Measurements from ENCODE around the gene DYNLT5. TPM values are rescaled to one million over a fixed set of nuclear protein-coding genes. Genes with fewer than 3 reads are reported as not detected.
A peak's percentile ranks its signal among the peaks of the same experiment; 100 is the strongest.
"Not testable (repeated sequence)": the region's sequence is repeated elsewhere in the genome, so short reads cannot be mapped to it uniquely, and the experiment has no call there.

DYNLT5 gene
- total RNA-seq, 1 donor from 2014 or later, result 1.2 TPM

- no peak for TF ChIP-seq CTCF (IDR thresholded peaks at IDR 0.05)
- no peak for DNase-seq (ENCODE audit: low spot score in 2 of 2)
- intact Hi-C loops (cut with DNase I), result loop anchor here (10.0 kb wide), 1 partner anchor 189 kb away; the partner anchor contains the start of gene SGIP1
These were observed 28.3 kb upstream of the DYNLT5 start for GRCh38 chr1:66723985-66724384.

GRCh38 chr1:66725885-66726665 lies 26.2 kb upstream of the DYNLT5 start:
- no peaks in the 10 kb centered on the region for H3K9me3 ChIP-seq
- no peaks in the 10 kb centered on the region for H3K4me1 ChIP-seq
- peak; percentile 84 to 98 (median 94) for TF ChIP-seq CTCF (IDR thresholded peaks at IDR 0.05)
- intact Hi-C loops (cut with DNase I), result loop anchor here (1.0 to 10.0 kb wide), 3 partner anchors 191 to 473 kb away; partner anchors contain the start of gene SGIP1
- H3K27me3 ChIP-seq, result no peaks in the 10 kb centered on the region
- peak; percentile 11 to 78 for DNase-seq (ENCODE audit: low spot score in 2 of 2)
- peaks cover 4 to 22% of the 10 kb centered on the region in 2 donors for H3K36me3 ChIP-seq
- H3K27ac ChIP-seq, result no peak overlapping the region
- H3K4me3 ChIP-seq, result no peak overlapping the region

More at GRCh38 chr1:66723985-66724384, 28.3 kb upstream of the DYNLT5 start:
- H3K4me1 ChIP-seq, result no peaks in the 10 kb centered on the region
- no peaks in the 10 kb centered on the region for H3K9me3 ChIP-seq
- H3K27me3 ChIP-seq, result no peaks in the 10 kb centered on the region
- peaks cover 0 to 15% of the 10 kb centered on the region in 2 donors for H3K36me3 ChIP-seq
- H3K4me3 ChIP-seq, result no peak overlapping the region
- H3K27ac ChIP-seq, result no peak overlapping the region

DNA sequence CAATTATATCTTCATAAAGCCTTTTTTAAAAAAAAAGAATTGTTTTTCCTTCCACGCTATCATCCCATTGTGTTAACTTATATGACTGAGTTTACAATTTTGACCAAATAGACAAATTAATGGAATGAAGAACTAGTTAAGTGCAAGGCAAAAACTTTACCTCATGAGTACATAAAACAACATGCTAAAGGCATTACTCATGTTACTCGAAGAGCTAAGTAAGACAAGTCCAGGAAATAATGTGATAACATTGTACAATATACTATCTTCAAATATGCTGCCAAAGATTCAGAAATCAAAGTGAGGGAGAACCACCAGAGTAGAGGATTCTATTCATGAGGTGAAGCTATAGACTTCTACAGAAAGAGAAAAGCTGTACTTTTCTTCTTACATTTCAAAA lies 24.2 kb upstream of the DYNLT5 start:
- DNase-seq (ENCODE audit: low spot score in 2 of 2), result no peak
- H3K4me3 ChIP-seq, result no peak overlapping the region
- H3K27me3 ChIP-seq, result no peaks in the 10 kb centered on the region
- H3K27ac ChIP-seq, result no peak overlapping the region
- no peak for TF ChIP-seq CTCF (IDR thresholded peaks at IDR 0.05)
- H3K36me3 ChIP-seq, result peaks cover 4 to 16% of the 10 kb centered on the region in 2 donors
- H3K9me3 ChIP-seq, result no peaks in the 10 kb centered on the region
- no peaks in the 10 kb centered on the region for H3K4me1 ChIP-seq
- intact Hi-C loops (cut with DNase I), result loop anchor here (5.0 to 10.0 kb wide), 2 partner anchors 193 to 281 kb away; partner anchors contain the start of gene SGIP1

GRCh38 chr1:66728716-66729115 lies 23.5 kb upstream of the DYNLT5 start:
- intact Hi-C loops (cut with DNase I), result loop anchor here (5.0 to 10.0 kb wide), 2 partner anchors 194 to 281 kb away; partner anchors contain the start of gene SGIP1
- not testable (repeated sequence) for H3K4me3 ChIP-seq; H3K27me3 ChIP-seq; H3K9me3 ChIP-seq; DNase-seq (ENCODE audit: low spot score in 2 of 2); H3K4me1 ChIP-seq; H3K27ac ChIP-seq
- peaks cover 4 to 17% of the 10 kb centered on the region in 2 donors for H3K36me3 ChIP-seq

DNA sequence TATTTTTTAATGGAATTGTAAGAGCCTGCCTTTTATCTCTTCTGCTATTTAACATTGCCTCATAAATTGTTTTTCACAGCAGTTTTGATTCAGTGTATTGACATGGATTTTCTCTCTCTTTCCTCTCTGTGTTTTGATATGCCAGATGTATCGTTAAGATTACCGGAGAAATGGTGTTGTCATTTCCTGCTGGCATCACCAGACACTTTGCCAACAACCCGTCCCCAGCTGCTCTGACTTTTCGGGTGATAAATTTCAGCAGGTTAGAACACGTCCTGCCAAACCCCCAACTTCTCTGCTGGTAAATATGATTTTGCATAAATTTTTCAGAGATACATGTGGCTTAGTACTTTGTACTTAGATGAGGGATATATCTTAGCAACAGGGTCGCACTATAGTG lies 23.1 kb upstream of the DYNLT5 start:
- H3K27ac ChIP-seq, result no peak overlapping the region
- no peaks in the 10 kb centered on the region for H3K9me3 ChIP-seq
- H3K27me3 ChIP-seq, result no peaks in the 10 kb centered on the region
- peaks cover 4 to 17% of the 10 kb centered on the region in 2 donors for H3K36me3 ChIP-seq
- intact Hi-C loops (cut with DNase I), result loop anchor here (5.0 to 10.0 kb wide), 2 partner anchors 194 to 282 kb away; partner anchors contain the start of gene SGIP1
- H3K4me1 ChIP-seq, result no peaks in the 10 kb centered on the region
- H3K4me3 ChIP-seq, result no peak overlapping the region
- DNase-seq (ENCODE audit: low spot score in 2 of 2), result no peak
- no peak for TF ChIP-seq CTCF (IDR thresholded peaks at IDR 0.05)

DNA sequence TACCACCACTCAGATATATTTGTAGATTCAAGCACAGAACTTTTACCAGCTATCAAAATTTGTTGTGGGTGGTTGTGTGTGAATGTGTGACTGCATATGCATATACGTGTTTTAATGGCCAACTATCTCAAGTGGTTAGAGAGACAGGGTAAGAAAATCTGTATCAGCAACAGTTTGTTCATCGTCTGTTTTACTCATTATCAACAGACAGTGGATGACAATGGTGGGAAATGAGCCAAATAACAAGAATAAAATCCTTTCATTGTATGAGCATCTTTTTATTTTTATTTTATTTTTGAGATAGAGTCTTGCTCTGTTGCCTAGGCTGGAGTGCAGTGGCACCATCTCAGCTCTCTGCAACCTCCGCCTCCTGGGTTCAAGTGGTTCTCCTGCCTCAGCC lies 22.7 kb upstream of the DYNLT5 start:
- Histone ChIP-seq H3K4me1 (no peaks in the 10 kb centered on the region), H3K4me3 (no peak overlapping the region), H3K27ac (no peak overlapping the region), H3K36me3 (peaks cover 4 to 17% of the 10 kb centered on the region in 2 donors), H3K27me3 (no peaks in the 10 kb centered on the region), H3K9me3 (no peaks in the 10 kb centered on the region)
- DNase-seq (ENCODE audit: low spot score in 2 of 2), result no peak
- intact Hi-C loops (cut with DNase I), result loop anchor here (5.0 to 10.0 kb wide), 2 partner anchors 195 to 282 kb away; partner anchors contain the start of gene SGIP1
- TF ChIP-seq CTCF (IDR thresholded peaks at IDR 0.05), result no peak

Data from ascending aorta (tissue), 2 donors.